Inflammatory macrophage treated with lipopolysaccharide for 1 hour (primary cell): ENCODE data around the gene EXOC6B.

ENCODE experiments used
- DNase-seq, 2 donors: peaks; one replicate each; pipeline ENCODE4 v3.0.0-alpha.2; 2020 to 2022

EXOC6B gene

GRCh38 chr2:72731116-72731515 is 94.7 kb downstream of the EXOC6B start:
- DNase-seq: no peak

GRCh38 chr2:72727356-72727755 is 98.5 kb downstream of the EXOC6B start:
- no peak for DNase-seq

GRCh38 chr2:72723769-72724370 is 102.0 kb downstream of the EXOC6B start:
- no peak for DNase-seq

- DNase-seq: no peak
These were observed 103.3 kb downstream of the EXOC6B start for GRCh38 chr2:72722492-72723070.

- no peak for DNase-seq
These were observed 106.4 kb downstream of the EXOC6B start for GRCh38 chr2:72719416-72719815.

GRCh38 chr2:72718876-72719275 is 107.0 kb downstream of the EXOC6B start:
- no peak for DNase-seq

GRCh38 chr2:72716601-72717000 is 109.2 kb downstream of the EXOC6B start:
- DNase-seq: peak; percentile 3 to 6

GRCh38 chr2:72713857-72714256 is 112.0 kb downstream of the EXOC6B start:
- no peak for DNase-seq

- no peak for DNase-seq
These were observed 112.9 kb downstream of the EXOC6B start for GRCh38 chr2:72712977-72713376.

GRCh38 chr2:72712304-72712703 is 113.5 kb downstream of the EXOC6B start:
- DNase-seq: no peak

- no peak for DNase-seq
These were observed 115.2 kb downstream of the EXOC6B start for GRCh38 chr2:72710418-72711152.

- DNase-seq: no peak
These were observed 117.6 kb downstream of the EXOC6B start for GRCh38 chr2:72708236-72708635.

- no peak for DNase-seq
These were observed 127.5 kb downstream of the EXOC6B start for GRCh38 chr2:72698300-72698699.

GRCh38 chr2:72696559-72696958 is 129.3 kb downstream of the EXOC6B start:
- no peak for DNase-seq

GRCh38 chr2:72695676-72696075 is 130.2 kb downstream of the EXOC6B start:
- no peak for DNase-seq

GRCh38 chr2:72694715-72695496 is 130.9 kb downstream of the EXOC6B start:
- no peak for DNase-seq

GRCh38 chr2:72689579-72690195 is 136.1 kb downstream of the EXOC6B start:
- no peak for DNase-seq

- no peak for DNase-seq
These were observed 140.1 kb downstream of the EXOC6B start for GRCh38 chr2:72685638-72686213.

- DNase-seq: no peak
These were observed 143.8 kb downstream of the EXOC6B start for GRCh38 chr2:72682061-72682460.

GRCh38 chr2:72681016-72681995 is 144.5 kb downstream of the EXOC6B start:
- DNase-seq: no peak

- no peak for DNase-seq
These were observed 147.8 kb downstream of the EXOC6B start for GRCh38 chr2:72678024-72678423.
